ENCODE measurements around the gene SYT17. TPM values are rescaled to one million over a fixed set of nuclear protein-coding genes. Genes with fewer than 3 reads are reported as not detected.

Gene SYT17
- polyA plus RNA-seq, 4 donors = 1.8 to 7.1 (median 3.3) TPM

GRCh38 chr16:19223235-19224170 is 55.5 kb downstream of the SYT17 start:
- FAIRE-seq (no peak), DNase-seq (peak; percentile 26 to 83)
- Histone ChIP-seq H3K27me3 (ENCODE audit: control insufficient read depth in 3 of 3, insufficient read depth in 3 of 3, low read length in 3 of 3) (no peaks in the 10 kb centered on the region), H3K4me1 (ENCODE audit: control insufficient read depth in 3 of 3, insufficient read depth in 2 of 3, low read depth in 1 of 3, low read length in 2 of 3) (no peaks in the 10 kb centered on the region), H3K9me3 (ENCODE audit: control insufficient read depth in 2 of 2, insufficient read depth in 1 of 2, low read depth in 1 of 2, low read length in 1 of 2) (peaks cover 0 to 4% of the 10 kb centered on the region in 2 donors), H3K27ac (ENCODE audit: low read depth in 1 of 3, low read length in 2 of 3) (no peak overlapping the region), H3K36me3 (ENCODE audit: control insufficient read depth in 3 of 3, insufficient read depth in 2 of 3, low read depth in 1 of 3, low read length in 3 of 3) (peaks cover 0 to 4% (median 0%) of the 10 kb centered on the region in 3 donors), H3K4me3 (ENCODE audit: low read depth in 1 of 3, low read length in 3 of 3) (no peak overlapping the region)
- WGBS, 3 donors = 39 to 57% (median 46%) methylated on average over 8 of the region's 8 CpGs

DNA sequence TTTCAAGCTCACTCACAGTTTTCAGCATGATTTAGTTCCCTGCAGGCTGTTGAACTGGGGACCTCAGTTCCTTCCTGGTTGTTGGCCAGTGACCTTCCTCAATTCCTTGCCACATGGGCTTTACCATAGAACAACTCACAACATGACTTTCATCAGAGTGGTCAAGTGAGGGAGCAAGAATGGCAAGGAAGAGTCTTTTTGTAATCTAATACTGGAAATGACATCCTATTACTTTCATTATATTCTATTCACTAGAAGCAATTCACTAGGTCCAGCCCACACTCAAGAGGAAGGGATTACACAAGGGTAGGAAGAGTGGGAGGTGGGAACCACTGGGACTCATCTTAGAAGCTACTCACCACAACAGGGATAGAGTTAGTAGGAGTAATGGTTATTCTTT is 57.6 kb downstream of the SYT17 start:
- H3K36me3 ChIP-seq (ENCODE audit: control insufficient read depth in 3 of 3, insufficient read depth in 2 of 3, low read depth in 1 of 3, low read length in 3 of 3) = peaks cover 0 to 7% (median 0%) of the 10 kb centered on the region in 3 donors
- FAIRE-seq = no peak
- no peak overlapping the region for H3K27ac ChIP-seq (ENCODE audit: low read depth in 1 of 3, low read length in 2 of 3)
- H3K9me3 ChIP-seq (ENCODE audit: control insufficient read depth in 2 of 2, insufficient read depth in 1 of 2, low read depth in 1 of 2, low read length in 1 of 2) = peaks cover 0 to 4% of the 10 kb centered on the region in 2 donors
- H3K4me3 ChIP-seq (ENCODE audit: low read depth in 1 of 3, low read length in 3 of 3) = no peak overlapping the region
- H3K27me3 ChIP-seq (ENCODE audit: control insufficient read depth in 3 of 3, insufficient read depth in 3 of 3, low read length in 3 of 3) = no peaks in the 10 kb centered on the region
- no peaks in the 10 kb centered on the region for H3K4me1 ChIP-seq (ENCODE audit: control insufficient read depth in 3 of 3, insufficient read depth in 2 of 3, low read depth in 1 of 3, low read length in 2 of 3)
- DNase-seq = no peak

- Histone ChIP-seq H3K4me1 (ENCODE audit: control insufficient read depth in 3 of 3, insufficient read depth in 2 of 3, low read depth in 1 of 3, low read length in 2 of 3) (no peaks in the 10 kb centered on the region), H3K27ac (ENCODE audit: low read depth in 1 of 3, low read length in 2 of 3) (no peak overlapping the region), H3K9me3 (ENCODE audit: control insufficient read depth in 2 of 2, insufficient read depth in 1 of 2, low read depth in 1 of 2, low read length in 1 of 2) (peaks cover 0 to 4% of the 10 kb centered on the region in 2 donors), H3K27me3 (ENCODE audit: control insufficient read depth in 3 of 3, insufficient read depth in 3 of 3, low read length in 3 of 3) (no peaks in the 10 kb centered on the region), H3K4me3 (ENCODE audit: low read depth in 1 of 3, low read length in 3 of 3) (no peak overlapping the region), H3K36me3 (ENCODE audit: control insufficient read depth in 3 of 3, insufficient read depth in 2 of 3, low read depth in 1 of 3, low read length in 3 of 3) (peaks cover 0 to 9% (median 0%) of the 10 kb centered on the region in 3 donors)
- FAIRE-seq (no peak), DNase-seq (no peak)
- whole genome bisulfite sequencing, 3 donors = 79 to 80% (median 79%) methylated on average over 2 of the region's 2 CpGs
Measured at GRCh38 chr16:19227643-19228042, 59.6 kb downstream of the SYT17 start.

GRCh38 chr16:19228052-19228451 is 60.0 kb downstream of the SYT17 start:
- Histone ChIP-seq H3K27ac (ENCODE audit: low read depth in 1 of 3, low read length in 2 of 3) (no peak overlapping the region), H3K36me3 (ENCODE audit: control insufficient read depth in 3 of 3, insufficient read depth in 2 of 3, low read depth in 1 of 3, low read length in 3 of 3) (peaks cover 0 to 9% (median 0%) of the 10 kb centered on the region in 3 donors), H3K27me3 (ENCODE audit: control insufficient read depth in 3 of 3, insufficient read depth in 3 of 3, low read length in 3 of 3) (no peaks in the 10 kb centered on the region), H3K4me3 (ENCODE audit: low read depth in 1 of 3, low read length in 3 of 3) (no peak overlapping the region), H3K9me3 (ENCODE audit: control insufficient read depth in 2 of 2, insufficient read depth in 1 of 2, low read depth in 1 of 2, low read length in 1 of 2) (peaks cover 0 to 4% of the 10 kb centered on the region in 2 donors), H3K4me1 (ENCODE audit: control insufficient read depth in 3 of 3, insufficient read depth in 2 of 3, low read depth in 1 of 3, low read length in 2 of 3) (no peaks in the 10 kb centered on the region)
- WGBS, 3 donors = 76 to 82% (median 78%) methylated on average over 4 of the region's 4 CpGs
- FAIRE-seq (no peak), DNase-seq (no peak)

DNA sequence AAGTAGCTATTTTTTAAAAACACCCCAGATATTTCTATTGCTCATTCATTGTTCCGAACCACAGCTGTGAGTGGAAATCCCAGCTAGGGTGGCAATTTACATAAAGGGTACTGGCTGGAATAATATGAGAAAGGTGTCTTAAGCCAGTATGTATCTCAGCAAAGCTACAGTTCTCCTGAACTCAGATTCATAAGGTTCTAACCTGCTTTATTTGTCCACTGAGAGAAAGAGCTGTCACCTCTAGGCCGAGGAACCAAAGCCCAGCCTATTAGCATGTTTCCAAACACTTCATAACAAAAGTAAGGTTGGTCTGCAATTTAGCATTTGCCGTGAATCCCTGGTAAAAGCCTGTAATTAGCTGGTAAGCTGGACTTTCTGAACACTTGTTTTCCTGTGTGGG is 60.5 kb downstream of the SYT17 start:
- H3K9me3 ChIP-seq (ENCODE audit: control insufficient read depth in 2 of 2, insufficient read depth in 1 of 2, low read depth in 1 of 2, low read length in 1 of 2) = peaks cover 0 to 4% of the 10 kb centered on the region in 2 donors
- H3K27ac ChIP-seq (ENCODE audit: low read depth in 1 of 3, low read length in 2 of 3) = no peak overlapping the region
- WGBS, 3 donors = 82 to 83% (median 82%) methylated on average over 3 of the region's 3 CpGs
- no peak for DNase-seq
- H3K27me3 ChIP-seq (ENCODE audit: control insufficient read depth in 3 of 3, insufficient read depth in 3 of 3, low read length in 3 of 3) = no peaks in the 10 kb centered on the region
- no peak overlapping the region for H3K4me3 ChIP-seq (ENCODE audit: low read depth in 1 of 3, low read length in 3 of 3)
- H3K4me1 ChIP-seq (ENCODE audit: control insufficient read depth in 3 of 3, insufficient read depth in 2 of 3, low read depth in 1 of 3, low read length in 2 of 3) = no peaks in the 10 kb centered on the region
- H3K36me3 ChIP-seq (ENCODE audit: control insufficient read depth in 3 of 3, insufficient read depth in 2 of 3, low read depth in 1 of 3, low read length in 3 of 3) = peaks cover 0 to 9% (median 0%) of the 10 kb centered on the region in 3 donors
- no peak for FAIRE-seq

- no peak overlapping the region for H3K4me3 ChIP-seq (ENCODE audit: low read depth in 1 of 3, low read length in 3 of 3)
- H3K4me1 ChIP-seq (ENCODE audit: control insufficient read depth in 3 of 3, insufficient read depth in 2 of 3, low read depth in 1 of 3, low read length in 2 of 3) = no peaks in the 10 kb centered on the region
- FAIRE-seq = no peak
- H3K36me3 ChIP-seq (ENCODE audit: control insufficient read depth in 3 of 3, insufficient read depth in 2 of 3, low read depth in 1 of 3, low read length in 3 of 3) = peaks cover 0 to 14% (median 0%) of the 10 kb centered on the region in 3 donors
- H3K9me3 ChIP-seq (ENCODE audit: control insufficient read depth in 2 of 2, insufficient read depth in 1 of 2, low read depth in 1 of 2, low read length in 1 of 2) = peaks cover 0 to 8% of the 10 kb centered on the region in 2 donors
- 72 to 90% (median 88%) methylated on average over 3 of the region's 3 CpGs for WGBS, 3 donors
- no peaks in the 10 kb centered on the region for H3K27me3 ChIP-seq (ENCODE audit: control insufficient read depth in 3 of 3, insufficient read depth in 3 of 3, low read length in 3 of 3)
- H3K27ac ChIP-seq (ENCODE audit: low read depth in 1 of 3, low read length in 2 of 3) = no peak overlapping the region
- no peak for DNase-seq
Measured at GRCh38 chr16:19230575-19230974, 62.5 kb downstream of the SYT17 start.

DNA sequence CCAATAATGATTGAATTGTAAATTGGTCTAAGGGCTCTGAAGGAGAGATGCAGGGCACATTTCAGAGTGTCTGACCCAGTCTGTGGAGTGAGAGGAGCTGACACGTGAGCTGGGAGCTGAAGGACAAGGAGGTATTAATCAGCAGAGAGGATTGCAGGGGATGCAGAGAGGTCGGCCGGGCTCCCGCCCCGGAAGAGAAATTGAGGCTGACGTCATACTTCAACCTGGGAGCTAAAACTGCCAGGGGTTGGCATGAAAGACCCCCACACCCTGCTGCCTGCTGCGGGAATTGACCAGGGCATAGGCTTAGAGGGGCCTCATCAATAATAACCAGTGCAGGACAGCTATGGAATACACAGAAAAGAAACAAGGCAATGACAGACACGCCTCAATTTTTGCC is 63.8 kb downstream of the SYT17 start:
- FAIRE-seq (no peak), DNase-seq (no peak)
- no peak overlapping the region for H3K27ac ChIP-seq (ENCODE audit: low read depth in 1 of 3, low read length in 2 of 3)
- WGBS, 3 donors = 89 to 90% (median 90%) methylated on average over 8 of the region's 8 CpGs
- no peaks in the 10 kb centered on the region for H3K4me1 ChIP-seq (ENCODE audit: control insufficient read depth in 3 of 3, insufficient read depth in 2 of 3, low read depth in 1 of 3, low read length in 2 of 3)
- no peak overlapping the region for H3K4me3 ChIP-seq (ENCODE audit: low read depth in 1 of 3, low read length in 3 of 3)
- no peaks in the 10 kb centered on the region for H3K27me3 ChIP-seq (ENCODE audit: control insufficient read depth in 3 of 3, insufficient read depth in 3 of 3, low read length in 3 of 3)
- peaks cover 0 to 12% (median 0%) of the 10 kb centered on the region in 3 donors for H3K36me3 ChIP-seq (ENCODE audit: control insufficient read depth in 3 of 3, insufficient read depth in 2 of 3, low read depth in 1 of 3, low read length in 3 of 3)
- peaks cover 0 to 20% of the 10 kb centered on the region in 2 donors for H3K9me3 ChIP-seq (ENCODE audit: control insufficient read depth in 2 of 2, insufficient read depth in 1 of 2, low read depth in 1 of 2, low read length in 1 of 2)

DNA sequence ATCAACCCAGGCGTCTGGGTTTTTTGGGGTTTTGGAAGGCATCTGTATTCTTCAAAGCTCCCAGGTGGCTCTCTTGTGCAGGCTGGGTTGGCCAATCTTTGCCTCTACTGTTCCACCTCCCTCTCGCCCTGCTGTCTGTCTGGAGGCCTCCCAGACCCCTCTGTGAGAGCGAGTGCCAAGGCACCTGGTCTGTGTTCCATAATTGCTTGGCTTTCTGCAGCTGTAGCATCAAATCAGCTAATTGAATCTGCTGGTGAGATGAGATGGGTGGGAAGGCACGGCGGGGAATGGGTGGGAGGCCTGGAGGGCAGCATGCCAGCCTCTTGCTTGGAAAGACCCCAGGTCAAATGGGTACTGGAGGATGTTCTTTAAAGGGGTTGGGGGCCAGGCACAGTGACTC is 64.9 kb downstream of the SYT17 start:
- Histone ChIP-seq H3K27ac (ENCODE audit: low read depth in 1 of 3, low read length in 2 of 3) (no peak overlapping the region), H3K4me3 (ENCODE audit: low read depth in 1 of 3, low read length in 3 of 3) (no peak overlapping the region), H3K36me3 (ENCODE audit: control insufficient read depth in 3 of 3, insufficient read depth in 2 of 3, low read depth in 1 of 3, low read length in 3 of 3) (peaks cover 0 to 12% (median 0%) of the 10 kb centered on the region in 3 donors), H3K4me1 (ENCODE audit: control insufficient read depth in 3 of 3, insufficient read depth in 2 of 3, low read depth in 1 of 3, low read length in 2 of 3) (no peaks in the 10 kb centered on the region), H3K9me3 (ENCODE audit: control insufficient read depth in 2 of 2, insufficient read depth in 1 of 2, low read depth in 1 of 2, low read length in 1 of 2) (peaks cover 0 to 30% of the 10 kb centered on the region in 2 donors), H3K27me3 (ENCODE audit: control insufficient read depth in 3 of 3, insufficient read depth in 3 of 3, low read length in 3 of 3) (no peaks in the 10 kb centered on the region)
- no peak for DNase-seq
- 82 to 87% (median 85%) methylated on average over 5 of the region's 5 CpGs for WGBS, 3 donors
- FAIRE-seq = no peak
